GM21526 (cell line): ENCODE measurements around the gene ORAI3.

Experiments used
- ATAC-seq: cut with Tn5 transposase; IDR thresholded peaks from one replicate; pipeline ENCODE4 v1.9.1; 2021; ENCODE audit warnings: moderate library complexity; ENCODE audit not compliant: unreplicated experiment, low FRiP score

The ORAI3 gene

GRCh38 chr16:30966033-30966619 lies 17.3 kb downstream of the ORAI3 start:
- ATAC-seq = no peak

GRCh38 chr16:30967795-30968194 lies 18.9 kb downstream of the ORAI3 start:
- no peak for ATAC-seq

GRCh38 chr16:30969246-30969842 lies 20.5 kb downstream of the ORAI3 start:
- ATAC-seq = no peak

GRCh38 chr16:30971298-30971697 lies 22.4 kb downstream of the ORAI3 start:
- no peak for ATAC-seq

- no peak for ATAC-seq
Observed at GRCh38 chr16:30972872-30973271, 24.0 kb downstream of the ORAI3 start.

- ATAC-seq = no peak
Observed at GRCh38 chr16:30974348-30974747, 25.5 kb downstream of the ORAI3 start.

GRCh38 chr16:30976486-30976885 lies 27.6 kb downstream of the ORAI3 start:
- no peak for ATAC-seq

GRCh38 chr16:30977502-30977901 lies 28.6 kb downstream of the ORAI3 start:
- no peak for ATAC-seq

GRCh38 chr16:30979170-30980022 lies 30.5 kb downstream of the ORAI3 start:
- ATAC-seq = no peak

GRCh38 chr16:30980023-30980371 lies 31.1 kb downstream of the ORAI3 start:
- ATAC-seq = no peak

GRCh38 chr16:30980434-30980833 lies 31.6 kb downstream of the ORAI3 start:
- ATAC-seq = no peak

- ATAC-seq = no peak
Observed at GRCh38 chr16:30980959-30981358, 32.1 kb downstream of the ORAI3 start.

GRCh38 chr16:30982548-30983288 lies 33.9 kb downstream of the ORAI3 start:
- ATAC-seq = no peak

- no peak for ATAC-seq
Observed at GRCh38 chr16:30983289-30983889, 34.5 kb downstream of the ORAI3 start.

GRCh38 chr16:30983898-30984610 lies 35.2 kb downstream of the ORAI3 start:
- no peak for ATAC-seq

- ATAC-seq = no peak
Observed at GRCh38 chr16:30984669-30985400, 36.0 kb downstream of the ORAI3 start, which contains the start of gene HSD3B7. Gene HSD3B7, plus strand, starts transcription at chr16:30985207. Its CDS starts 452 bp downstream, at chr16:30985659.

GRCh38 chr16:30985401-30986128 lies 36.7 kb downstream of the ORAI3 start:
- no peak for ATAC-seq

GRCh38 chr16:30986129-30986991 lies 37.5 kb downstream of the ORAI3 start:
- ATAC-seq = no peak
